Measurements from ENCODE around the gene PCDHGB5. TPM values are rescaled to one million over a fixed set of nuclear protein-coding genes. Genes with fewer than 3 reads are reported as not detected.
"Not testable (repeated sequence)": the region's sequence is repeated elsewhere in the genome, so short reads cannot be mapped to it uniquely, and the experiment has no call there.

The PCDHGB5 gene
- 1 to 10 TPM; 8.1 to 9.5 TPM for total RNA-seq
- long read RNA-seq, donor 1, full-length matches to known transcripts = 1 of 1 reads
- long read RNA-seq, donor 1, partial matches to known transcripts = 0 of 1 reads
- long read RNA-seq, donor 1, other reads (novel, unspliced or antisense) = 0 of 1 reads
- long read RNA-seq, donor 2 = 0 reads

- intact Hi-C loops (cut with DNase I) = not testable (repeated sequence)
- DNase-seq (ENCODE audit: low spot score) = peak; percentile 54
Observed at GRCh38 chr5:141397756-141398551, at the start of gene PCDHGB5. PCDHGB5 (plus strand) TSS chr5:141397947; CDS start chr5:141398128, 181 bp downstream.

GRCh38 chr5:141349917-141350619 is 47.7 kb upstream of the PCDHGB5 start, which contains the start of gene PCDHGB1:
PCDHGB1 (plus strand) TSS chr5:141350099; CDS start chr5:141350261, 162 bp downstream.
- no peak for DNase-seq (ENCODE audit: low spot score)
- intact Hi-C loops (cut with DNase I) = no loop called here

- DNase-seq (ENCODE audit: low spot score) = no peak
- intact Hi-C loops (cut with DNase I) = no loop called here
Observed at GRCh38 chr5:141351591-141351990, 46.2 kb upstream of the PCDHGB5 start.

- DNase-seq (ENCODE audit: low spot score) = no peak
- intact Hi-C loops (cut with DNase I) = no loop called here
Observed at GRCh38 chr5:141354900-141355469, 42.8 kb upstream of the PCDHGB5 start, which contains the start of gene PCDHGA4. PCDHGA4 (plus strand) TSS chr5:141355021; CDS start chr5:141355108, 87 bp downstream.

GRCh38 chr5:141355641-141356040 is 42.1 kb upstream of the PCDHGB5 start:
- intact Hi-C loops (cut with DNase I) = no loop called here
- no peak for DNase-seq (ENCODE audit: low spot score)

- no peak for DNase-seq (ENCODE audit: low spot score)
- intact Hi-C loops (cut with DNase I) = no loop called here
Observed at GRCh38 chr5:141356133-141356532, 41.6 kb upstream of the PCDHGB5 start.

GRCh38 chr5:141356950-141357349 is 40.8 kb upstream of the PCDHGB5 start:
- intact Hi-C loops (cut with DNase I) = no loop called here
- no peak for DNase-seq (ENCODE audit: low spot score)

GRCh38 chr5:141359790-141360426 is 37.8 kb upstream of the PCDHGB5 start, which contains the start of gene PCDHGB2:
PCDHGB2 (plus strand) TSS chr5:141359994; CDS start chr5:141360136, 142 bp downstream.
- DNase-seq (ENCODE audit: low spot score) = no peak
- intact Hi-C loops (cut with DNase I) = no loop called here

GRCh38 chr5:141360685-141361084 is 37.1 kb upstream of the PCDHGB5 start:
- intact Hi-C loops (cut with DNase I) = no loop called here
- no peak for DNase-seq (ENCODE audit: low spot score)

GRCh38 chr5:141362719-141363118 is 35.0 kb upstream of the PCDHGB5 start:
- no peak for DNase-seq (ENCODE audit: low spot score)
- intact Hi-C loops (cut with DNase I) = loop anchor here in 1 of 2 donors (2.0 kb wide), 1 partner anchor 26 kb away; no protein-coding TSS in a partner anchor

- intact Hi-C loops (cut with DNase I) = loop anchor here in 1 of 2 donors (2.0 kb wide), 1 partner anchor 27 kb away; no protein-coding TSS in a partner anchor
- DNase-seq (ENCODE audit: low spot score) = no peak
Observed at GRCh38 chr5:141363952-141364660, 33.6 kb upstream of the PCDHGB5 start, which contains the start of gene PCDHGA5. PCDHGA5 (plus strand) TSS chr5:141364162; CDS start chr5:141364331, 169 bp downstream.

GRCh38 chr5:141366016-141366896 is 31.5 kb upstream of the PCDHGB5 start:
- intact Hi-C loops (cut with DNase I) = no loop called here
- DNase-seq (ENCODE audit: low spot score) = no peak

GRCh38 chr5:141369994-141370848 is 27.5 kb upstream of the PCDHGB5 start, which contains the start of gene PCDHGB3:
PCDHGB3 (plus strand) TSS chr5:141370242; CDS start chr5:141370395, 153 bp downstream.
- DNase-seq (ENCODE audit: low spot score) = no peak
- intact Hi-C loops (cut with DNase I) = no loop called here

GRCh38 chr5:141371572-141372475 is 25.9 kb upstream of the PCDHGB5 start:
- DNase-seq (ENCODE audit: low spot score) = no peak
- intact Hi-C loops (cut with DNase I) = no loop called here

GRCh38 chr5:141373673-141374317 is 24.0 kb upstream of the PCDHGB5 start, which contains the start of gene PCDHGA6:
PCDHGA6 (plus strand) TSS chr5:141373891; CDS start chr5:141374084, 193 bp downstream.
- no peak for DNase-seq (ENCODE audit: low spot score)
- intact Hi-C loops (cut with DNase I) = no loop called here
